ENCODE results near the gene MTOR. TPM values are rescaled to one million over a fixed set of nuclear protein-coding genes. Genes with fewer than 3 reads are reported as not detected.

MTOR gene
- total RNA-seq, 4 donors from 2014 or later = 32.4 to 55.4 (median 42.5) TPM

DNA sequence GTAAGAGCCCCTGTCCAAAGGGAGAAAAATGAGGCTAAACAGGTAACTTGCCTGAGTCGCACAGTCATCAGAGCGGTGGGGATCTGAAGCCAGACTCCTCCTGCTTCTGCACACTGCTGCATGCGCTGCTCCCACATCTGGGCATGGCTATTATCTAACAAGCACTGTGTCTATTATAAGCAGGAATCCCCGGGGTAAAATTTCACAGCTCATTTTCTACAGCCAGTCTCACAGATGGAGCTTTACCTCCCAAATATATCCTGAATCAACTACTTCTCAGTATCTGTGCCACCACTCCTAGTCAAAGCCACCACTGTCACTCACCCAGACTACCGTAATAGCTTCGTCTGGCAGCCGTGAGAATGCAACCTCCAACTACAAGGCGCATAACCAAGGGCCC, 9.8 kb downstream of the MTOR start:
- TF ChIP-seq, protein P1, sequence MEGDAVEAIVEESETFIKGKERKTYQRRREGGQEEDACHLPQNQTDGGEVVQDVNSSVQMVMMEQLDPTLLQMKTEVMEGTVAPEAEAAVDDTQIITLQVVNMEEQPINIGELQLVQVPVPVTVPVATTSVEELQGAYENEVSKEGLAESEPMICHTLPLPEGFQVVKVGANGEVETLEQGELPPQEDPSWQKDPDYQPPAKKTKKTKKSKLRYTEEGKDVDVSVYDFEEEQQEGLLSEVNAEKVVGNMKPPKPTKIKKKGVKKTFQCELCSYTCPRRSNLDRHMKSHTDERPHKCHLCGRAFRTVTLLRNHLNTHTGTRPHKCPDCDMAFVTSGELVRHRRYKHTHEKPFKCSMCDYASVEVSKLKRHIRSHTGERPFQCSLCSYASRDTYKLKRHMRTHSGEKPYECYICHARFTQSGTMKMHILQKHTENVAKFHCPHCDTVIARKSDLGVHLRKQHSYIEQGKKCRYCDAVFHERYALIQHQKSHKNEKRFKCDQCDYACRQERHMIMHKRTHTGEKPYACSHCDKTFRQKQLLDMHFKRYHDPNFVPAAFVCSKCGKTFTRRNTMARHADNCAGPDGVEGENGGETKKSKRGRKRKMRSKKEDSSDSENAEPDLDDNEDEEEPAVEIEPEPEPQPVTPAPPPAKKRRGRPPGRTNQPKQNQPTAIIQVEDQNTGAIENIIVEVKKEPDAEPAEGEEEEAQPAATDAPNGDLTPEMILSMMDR (IDR thresholded peaks at IDR 0.05) = no peak
- TF ChIP-seq POLR2AphosphoS5 (IDR thresholded peaks at IDR 0.05) = no peak
- no peak for TF ChIP-seq EP300 (IDR thresholded peaks at IDR 0.05)
- no peak for TF ChIP-seq POLR2A (IDR thresholded peaks at IDR 0.05)
- Histone ChIP-seq H3K27ac (no peak overlapping the region), H3K27me3 (no peaks in the 10 kb centered on the region), H3K4me3 (no peak overlapping the region), H3K9me3 (no peaks in the 10 kb centered on the region), H3K4me1 (no peaks in the 10 kb centered on the region), H3K36me3 (peaks cover 10 to 87% of the 10 kb centered on the region in 2 donors)
- no peak for ATAC-seq
- 92 to 93% methylated on average over 3 to 8 of the region's 8 CpGs for WGBS, 2 donors (ENCODE audit: low coverage in 1 of 2)

DNA sequence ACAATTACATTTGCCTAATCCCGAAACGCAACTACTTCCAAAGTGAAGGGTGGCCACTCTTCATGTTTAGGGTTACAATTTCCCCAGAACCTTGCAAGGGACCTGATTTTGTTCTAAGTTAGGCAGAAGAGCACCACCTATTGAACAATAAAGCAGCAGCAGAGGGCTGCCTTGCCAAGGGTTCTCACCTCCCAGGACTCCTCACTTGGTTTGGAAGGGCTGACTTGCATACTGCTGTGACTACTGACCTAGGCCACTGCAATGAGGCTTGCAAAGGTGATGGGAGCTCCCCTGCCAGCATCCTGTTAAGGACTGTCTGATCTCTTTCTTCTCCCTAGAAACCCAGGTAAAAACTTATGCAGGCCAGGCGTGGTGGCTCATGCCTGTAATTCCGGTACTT, 14.2 kb downstream of the MTOR start:
- WGBS, 2 donors (ENCODE audit: low coverage in 1 of 2) = 92 to 100% methylated on average over 2 to 3 of the region's 4 CpGs
- Histone ChIP-seq H3K4me1 (no peaks in the 10 kb centered on the region), H3K36me3 (peaks cover 0 to 85% of the 10 kb centered on the region in 2 donors), H3K27ac (no peak overlapping the region), H3K27me3 (no peaks in the 10 kb centered on the region), H3K9me3 (no peaks in the 10 kb centered on the region), H3K4me3 (no peak overlapping the region)
- no peak for ATAC-seq
- TF ChIP-seq, protein P1 (IDR thresholded peaks at IDR 0.05) = no peak
- TF ChIP-seq POLR2A (IDR thresholded peaks at IDR 0.05) = no peak
- no peak for TF ChIP-seq EP300 (IDR thresholded peaks at IDR 0.05)
- no peak for TF ChIP-seq POLR2AphosphoS5 (IDR thresholded peaks at IDR 0.05)

DNA sequence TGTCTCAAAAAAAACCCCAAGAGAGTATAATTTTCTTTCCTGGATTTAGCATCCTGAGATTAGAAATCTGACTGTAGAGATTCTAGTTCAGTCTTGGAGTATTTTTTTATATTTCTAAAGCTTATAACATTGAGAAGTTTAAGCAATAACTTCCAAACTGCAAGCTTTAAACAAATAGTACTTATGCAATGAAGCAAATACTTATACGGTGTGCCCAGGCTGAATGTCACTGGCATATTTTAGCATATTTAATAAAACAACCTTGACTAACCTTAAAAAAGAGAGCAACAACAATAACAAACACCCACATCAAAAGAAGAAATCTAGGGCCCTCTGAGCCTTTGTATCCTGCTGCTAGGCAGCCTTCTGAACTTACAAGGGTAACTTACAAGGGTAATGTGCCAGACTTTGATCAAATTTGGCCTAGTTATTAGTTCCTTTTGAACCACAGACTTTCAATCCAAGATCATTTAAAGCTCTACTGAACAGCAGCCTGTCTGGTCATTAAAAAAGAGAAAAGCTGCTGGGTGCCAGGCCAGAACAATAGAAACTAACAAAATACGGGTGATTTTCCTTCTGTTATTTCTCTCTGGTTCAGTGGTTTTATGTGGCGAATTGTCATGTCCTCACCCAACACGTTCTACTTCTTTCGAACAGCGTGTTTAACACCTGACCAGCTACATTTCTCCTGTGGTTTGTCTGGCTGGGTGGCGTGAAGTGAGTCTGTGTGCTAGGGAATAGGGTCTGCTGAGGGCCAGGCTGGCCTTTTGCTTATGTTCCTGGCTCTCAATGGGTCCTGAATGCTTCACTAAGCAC, 16.2 kb downstream of the MTOR start:
- Histone ChIP-seq H3K27ac (no peak overlapping the region), H3K9me3 (no peaks in the 10 kb centered on the region), H3K27me3 (no peaks in the 10 kb centered on the region), H3K4me3 (no peak overlapping the region), H3K36me3 (peaks cover 0 to 85% of the 10 kb centered on the region in 2 donors), H3K4me1 (no peaks in the 10 kb centered on the region)
- ATAC-seq = no peak
- TF ChIP-seq, protein P1 (IDR thresholded peaks at IDR 0.05) = no peak
- WGBS, 2 donors (ENCODE audit: low coverage in 1 of 2) = 86 to 93% methylated on average over 5 to 7 of the region's 7 CpGs

DNA sequence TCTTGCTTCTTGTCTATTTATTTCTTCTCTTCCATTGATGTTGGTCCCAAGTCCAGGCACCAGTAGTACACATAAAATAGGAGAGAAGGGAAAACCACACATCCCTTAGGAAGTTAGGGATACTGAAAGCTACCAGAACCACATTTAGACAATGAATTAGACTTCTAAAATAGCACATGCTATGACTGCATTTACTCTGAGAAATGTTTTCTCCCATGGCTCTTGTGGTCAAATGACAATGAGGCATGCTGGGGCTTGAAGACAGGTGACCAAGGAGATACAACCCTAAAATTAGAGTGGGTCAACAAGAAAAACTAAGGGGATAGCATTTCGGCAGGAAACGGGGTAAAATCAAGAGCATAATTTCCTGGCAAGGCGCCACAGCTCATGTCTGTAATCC, 17.1 kb downstream of the MTOR start:
- Histone ChIP-seq H3K4me1 (no peaks in the 10 kb centered on the region), H3K27me3 (no peaks in the 10 kb centered on the region), H3K4me3 (no peak overlapping the region), H3K9me3 (no peaks in the 10 kb centered on the region), H3K27ac (no peak overlapping the region), H3K36me3 (peaks cover under 1 to 85% of the 10 kb centered on the region in 2 donors)
- WGBS, 2 donors (ENCODE audit: low coverage in 1 of 2) = 80 to 97% methylated on average over 1 to 3 of the region's 3 CpGs
- no peak for TF ChIP-seq EP300 (IDR thresholded peaks at IDR 0.05)
- TF ChIP-seq POLR2AphosphoS5 (IDR thresholded peaks at IDR 0.05) = no peak
- no peak for TF ChIP-seq POLR2A (IDR thresholded peaks at IDR 0.05)
- TF ChIP-seq, protein P1 (IDR thresholded peaks at IDR 0.05) = no peak
- ATAC-seq = no peak

DNA sequence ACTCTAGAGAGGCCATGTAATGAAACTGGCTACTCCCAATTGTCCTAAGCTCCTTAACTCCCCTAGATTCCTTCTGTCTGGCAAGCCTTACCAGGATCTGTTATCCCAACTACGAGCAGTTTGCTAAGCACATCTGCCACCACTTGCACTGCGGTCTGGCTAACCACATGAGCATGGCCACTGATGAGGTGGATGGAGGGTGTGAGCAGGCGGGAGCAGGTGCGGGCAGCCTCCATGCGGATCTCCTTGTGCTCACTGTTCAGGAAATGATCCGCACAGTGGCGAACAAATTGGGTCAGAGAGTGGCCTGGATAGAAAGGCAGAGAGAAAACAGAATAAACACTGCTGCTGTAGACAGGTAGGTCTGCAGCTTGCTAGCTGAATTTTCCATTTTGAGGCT, 24.0 kb downstream of the MTOR start:
- TF ChIP-seq POLR2A (IDR thresholded peaks at IDR 0.05) (no peak), POLR2AphosphoS5 (IDR thresholded peaks at IDR 0.05) (no peak), EP300 (IDR thresholded peaks at IDR 0.05) (no peak)
- TF ChIP-seq, protein P1 (IDR thresholded peaks at IDR 0.05) = no peak
- no peak overlapping the region for H3K27ac ChIP-seq
- H3K4me3 ChIP-seq = no peak overlapping the region
- H3K36me3 ChIP-seq = peaks cover 4 to 100% of the 10 kb centered on the region in 2 donors
- H3K27me3 ChIP-seq = no peaks in the 10 kb centered on the region
- no peaks in the 10 kb centered on the region for H3K9me3 ChIP-seq
- WGBS, 2 donors (ENCODE audit: low coverage in 1 of 2) = 94 to 95% methylated on average over 3 to 7 of the region's 7 CpGs
- no peak for ATAC-seq
- H3K4me1 ChIP-seq = peaks cover 0 to 18% (median 0%) of the 10 kb centered on the region in 3 donors
